AG09309 (cell line): Measurements from ENCODE around the gene RALGDS.

Experiments
- DNase-seq: peaks from one replicate; pipeline ENCODE4 v3.0.0-alpha.2; 2010; ENCODE audit warnings: low read depth
- H3K4me3 ChIP-seq: 2 replicates; pipeline ENCODE4 v1.5.1; 2011; ENCODE audit warnings: mild to moderate bottlenecking, low read depth, low read length, moderate library complexity; ENCODE audit not compliant: control insufficient read depth
- TF ChIP-seq, protein P1 (sequence below): IDR thresholded peaks from 2 replicates; pipeline ENCODE4 v1.5.1; 2011; ENCODE audit warnings: mild to moderate bottlenecking, low read depth, low read length, inconsistent platforms; ENCODE audit not compliant: insufficient read depth, control insufficient read depth; ENCODE audit errors: missing control alignments

Gene RALGDS

DNA sequence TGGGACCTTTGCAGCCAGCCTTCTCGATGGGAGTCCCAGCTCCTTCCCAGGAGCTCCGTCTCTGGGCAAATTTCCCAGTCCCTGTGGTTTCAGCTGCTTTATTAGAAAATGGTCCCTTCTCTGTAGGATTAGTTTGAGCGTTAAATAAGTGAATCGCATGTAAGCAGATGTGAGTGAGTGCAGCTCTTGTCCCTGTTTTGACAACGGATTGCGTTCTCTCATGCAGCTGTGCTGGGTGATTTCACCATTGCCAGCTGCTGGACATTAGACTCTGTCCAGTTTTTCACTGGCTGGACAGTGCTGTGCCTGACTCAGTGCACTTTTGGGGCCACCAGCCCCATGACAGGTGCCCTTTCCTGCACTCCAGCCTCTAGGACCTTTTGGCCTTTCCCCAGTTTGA is 70.9 kb downstream of the RALGDS start:
- DNase-seq = no peak
- TF ChIP-seq, protein P1, sequence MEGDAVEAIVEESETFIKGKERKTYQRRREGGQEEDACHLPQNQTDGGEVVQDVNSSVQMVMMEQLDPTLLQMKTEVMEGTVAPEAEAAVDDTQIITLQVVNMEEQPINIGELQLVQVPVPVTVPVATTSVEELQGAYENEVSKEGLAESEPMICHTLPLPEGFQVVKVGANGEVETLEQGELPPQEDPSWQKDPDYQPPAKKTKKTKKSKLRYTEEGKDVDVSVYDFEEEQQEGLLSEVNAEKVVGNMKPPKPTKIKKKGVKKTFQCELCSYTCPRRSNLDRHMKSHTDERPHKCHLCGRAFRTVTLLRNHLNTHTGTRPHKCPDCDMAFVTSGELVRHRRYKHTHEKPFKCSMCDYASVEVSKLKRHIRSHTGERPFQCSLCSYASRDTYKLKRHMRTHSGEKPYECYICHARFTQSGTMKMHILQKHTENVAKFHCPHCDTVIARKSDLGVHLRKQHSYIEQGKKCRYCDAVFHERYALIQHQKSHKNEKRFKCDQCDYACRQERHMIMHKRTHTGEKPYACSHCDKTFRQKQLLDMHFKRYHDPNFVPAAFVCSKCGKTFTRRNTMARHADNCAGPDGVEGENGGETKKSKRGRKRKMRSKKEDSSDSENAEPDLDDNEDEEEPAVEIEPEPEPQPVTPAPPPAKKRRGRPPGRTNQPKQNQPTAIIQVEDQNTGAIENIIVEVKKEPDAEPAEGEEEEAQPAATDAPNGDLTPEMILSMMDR = no peak
- H3K4me3 ChIP-seq = no peak overlapping the region

DNA sequence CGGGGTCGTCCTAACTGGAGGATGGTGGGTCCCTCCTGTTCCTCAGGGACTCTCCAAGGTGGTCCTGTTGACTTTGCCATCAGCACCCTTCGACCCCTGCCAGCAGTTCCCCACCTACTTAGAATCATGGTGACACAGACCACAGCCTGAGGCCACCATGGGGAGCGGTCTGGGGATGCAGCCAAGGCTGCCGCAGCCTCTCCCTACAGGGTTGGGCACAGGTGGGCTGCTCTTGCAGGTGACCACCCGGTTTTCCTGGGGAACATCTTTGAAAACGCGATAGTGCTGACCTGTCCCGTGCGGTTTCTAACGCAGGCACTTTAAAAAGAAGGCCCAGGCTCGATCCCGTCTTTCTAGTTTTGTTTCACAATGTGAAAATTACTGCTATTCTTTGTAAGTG is 72.0 kb downstream of the RALGDS start:
- no peak for DNase-seq
- H3K4me3 ChIP-seq = no peak overlapping the region
- TF ChIP-seq, protein P1 = no peak

DNA sequence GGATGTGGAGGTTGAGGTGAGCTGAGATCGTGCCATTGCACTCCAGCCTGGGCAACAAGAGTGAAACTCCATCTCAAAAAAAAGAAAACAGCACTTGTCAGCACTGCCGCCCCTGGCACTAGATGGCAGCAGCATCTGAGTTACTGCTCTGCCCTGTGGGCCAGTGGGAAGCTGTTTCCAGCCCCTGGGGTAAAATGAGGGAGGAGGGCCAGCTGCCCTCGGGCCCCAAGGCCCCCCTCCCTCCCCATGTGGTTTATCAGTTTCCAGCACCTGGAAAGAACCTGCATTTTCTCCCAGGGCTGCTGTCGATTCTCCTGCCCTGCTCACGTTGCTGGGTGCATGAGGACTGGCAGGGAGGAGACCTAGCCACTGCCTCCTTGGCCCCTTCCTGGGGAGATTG is 72.4 kb downstream of the RALGDS start:
- H3K4me3 ChIP-seq = no peak overlapping the region
- no peak for DNase-seq
- TF ChIP-seq, protein P1 = peak; percentile 61
